Measurements from ENCODE around the gene PPP2R3B.

DNA sequence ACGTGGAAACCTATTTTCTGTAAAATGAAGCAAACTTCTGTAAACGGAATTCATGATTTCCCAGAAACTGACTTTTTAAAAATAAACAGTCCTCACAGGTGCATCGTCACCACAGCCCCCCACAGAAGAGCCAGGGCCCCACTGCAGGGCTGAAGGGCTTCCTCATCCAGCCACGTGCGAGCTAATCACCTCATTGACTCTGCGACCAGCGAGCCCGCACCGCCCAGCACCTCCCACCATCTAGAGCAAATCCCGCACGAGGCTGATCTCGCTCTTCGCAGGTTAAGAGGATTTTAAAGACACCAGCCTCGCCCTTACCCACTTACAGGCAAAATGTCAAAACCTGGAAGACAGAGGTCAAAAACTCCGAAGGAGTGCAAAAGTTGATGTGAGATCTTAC is 14.8 kb downstream of the PPP2R3B start:
- TF ChIP-seq, protein P1, sequence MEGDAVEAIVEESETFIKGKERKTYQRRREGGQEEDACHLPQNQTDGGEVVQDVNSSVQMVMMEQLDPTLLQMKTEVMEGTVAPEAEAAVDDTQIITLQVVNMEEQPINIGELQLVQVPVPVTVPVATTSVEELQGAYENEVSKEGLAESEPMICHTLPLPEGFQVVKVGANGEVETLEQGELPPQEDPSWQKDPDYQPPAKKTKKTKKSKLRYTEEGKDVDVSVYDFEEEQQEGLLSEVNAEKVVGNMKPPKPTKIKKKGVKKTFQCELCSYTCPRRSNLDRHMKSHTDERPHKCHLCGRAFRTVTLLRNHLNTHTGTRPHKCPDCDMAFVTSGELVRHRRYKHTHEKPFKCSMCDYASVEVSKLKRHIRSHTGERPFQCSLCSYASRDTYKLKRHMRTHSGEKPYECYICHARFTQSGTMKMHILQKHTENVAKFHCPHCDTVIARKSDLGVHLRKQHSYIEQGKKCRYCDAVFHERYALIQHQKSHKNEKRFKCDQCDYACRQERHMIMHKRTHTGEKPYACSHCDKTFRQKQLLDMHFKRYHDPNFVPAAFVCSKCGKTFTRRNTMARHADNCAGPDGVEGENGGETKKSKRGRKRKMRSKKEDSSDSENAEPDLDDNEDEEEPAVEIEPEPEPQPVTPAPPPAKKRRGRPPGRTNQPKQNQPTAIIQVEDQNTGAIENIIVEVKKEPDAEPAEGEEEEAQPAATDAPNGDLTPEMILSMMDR (conservative IDR thresholded peaks at IDR 0.05 in 1 of 2, IDR thresholded peaks at IDR 0.05 in 1 of 2; ENCODE audit: extremely low read depth in 1 of 2, insufficient read depth in 1 of 2, low read depth in 1 of 2, low read length in 2 of 2): no peak
- no peak for TF ChIP-seq EZH2 (IDR thresholded peaks at IDR 0.05; ENCODE audit: borderline replicate concordance, low read length)

Measured in mammary epithelial cell (primary cell).